NCI-H748 (cell line): ENCODE measurements around the gene SPRING1.
"Not testable (repeated sequence)": the region's sequence is repeated elsewhere in the genome, so short reads cannot be mapped to it uniquely, and the experiment has no call there.

Source experiments
- DNase-seq: peaks from one replicate; lab custom pipeline; 2025; ENCODE audit not compliant: unreplicated experiment; lab: John Stamatoyannopoulos, UW

SPRING1 gene

DNA sequence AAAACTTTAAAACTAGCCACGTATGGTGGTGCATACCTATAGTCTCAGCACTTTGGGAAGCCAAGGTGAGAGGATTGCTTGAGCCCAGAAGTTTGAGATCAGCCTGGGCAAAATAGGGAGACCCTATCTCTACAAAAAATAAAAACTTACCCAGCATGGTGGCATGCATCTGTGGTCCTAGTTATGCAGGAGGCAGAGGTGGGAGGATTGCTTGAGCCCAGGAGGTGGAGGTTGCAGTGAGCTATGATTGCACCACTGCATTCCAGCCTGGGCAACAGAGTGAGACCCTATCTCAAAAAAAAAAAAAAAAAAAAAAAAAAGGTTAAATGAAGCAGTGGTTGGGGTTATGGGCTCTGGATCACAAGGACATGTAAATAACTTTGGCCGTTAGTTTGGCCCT, 4.9 kb upstream of the SPRING1 start:
- not testable (repeated sequence) for DNase-seq

DNA sequence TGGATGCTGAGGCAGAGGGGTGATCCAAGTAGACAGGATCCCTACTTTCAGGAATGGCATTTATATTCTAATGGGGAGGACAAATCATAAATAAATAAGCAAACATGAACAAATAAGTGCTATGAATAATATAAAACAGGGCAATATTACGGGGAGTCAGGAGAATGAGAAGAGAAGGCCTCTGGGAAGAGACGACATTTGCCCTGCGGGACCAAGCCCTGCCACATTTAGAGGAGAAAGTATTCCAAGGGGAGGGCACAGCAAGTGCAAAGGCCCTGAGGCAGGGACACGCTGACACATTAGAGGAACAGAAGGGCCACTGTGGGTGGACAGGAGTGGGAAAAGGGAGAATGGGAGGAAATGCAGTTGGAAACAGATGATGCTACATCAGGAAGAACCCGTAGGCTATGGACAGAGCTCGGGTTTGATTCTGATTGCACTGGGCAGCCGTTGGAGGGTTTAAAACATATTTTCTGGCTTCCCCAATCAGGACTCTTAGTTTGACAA, 1.6 kb upstream of the SPRING1 start:
- no peak for DNase-seq

DNA sequence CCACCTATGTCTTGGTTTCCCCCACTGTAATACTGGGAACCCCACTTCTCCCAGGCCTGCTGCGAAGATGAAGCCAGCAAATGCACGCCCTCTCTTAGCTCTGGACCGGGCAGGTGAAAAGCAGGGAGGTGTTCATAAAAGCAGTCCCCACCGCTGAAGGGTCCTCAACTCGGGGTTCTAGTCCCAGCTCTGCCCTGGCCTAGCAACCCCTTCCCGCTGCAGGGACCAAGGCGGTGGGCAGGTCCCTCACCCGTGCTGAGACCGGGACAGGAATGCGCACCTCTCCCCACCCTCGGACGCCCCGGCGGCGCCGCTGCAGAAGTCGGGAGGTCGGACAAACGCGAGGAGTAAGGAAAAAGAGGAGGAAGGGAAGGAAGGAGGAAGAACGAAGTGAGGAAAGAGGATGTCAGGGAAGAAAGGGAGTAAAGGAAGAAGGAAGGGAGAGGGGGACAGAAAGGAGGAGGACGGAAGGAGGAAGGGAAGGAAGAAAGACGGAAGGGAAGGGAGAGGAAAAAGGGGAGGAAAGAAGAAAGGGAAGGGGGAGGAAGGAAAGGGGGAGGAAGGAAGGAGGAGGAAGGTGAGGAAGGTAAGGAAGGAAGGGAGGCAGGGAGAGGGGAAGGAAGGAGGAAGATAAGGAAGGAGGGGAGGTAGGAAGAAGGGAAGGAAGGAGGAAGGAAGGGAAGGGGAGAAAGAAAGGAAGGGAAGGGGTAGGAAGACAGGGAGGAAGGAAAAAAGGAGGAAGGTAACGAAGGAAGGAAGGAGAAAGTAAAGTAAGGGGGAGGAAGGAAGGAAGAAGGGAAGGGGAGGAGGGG, 701 bp downstream of the SPRING1 start:
- DNase-seq: peak; percentile 19

DNA sequence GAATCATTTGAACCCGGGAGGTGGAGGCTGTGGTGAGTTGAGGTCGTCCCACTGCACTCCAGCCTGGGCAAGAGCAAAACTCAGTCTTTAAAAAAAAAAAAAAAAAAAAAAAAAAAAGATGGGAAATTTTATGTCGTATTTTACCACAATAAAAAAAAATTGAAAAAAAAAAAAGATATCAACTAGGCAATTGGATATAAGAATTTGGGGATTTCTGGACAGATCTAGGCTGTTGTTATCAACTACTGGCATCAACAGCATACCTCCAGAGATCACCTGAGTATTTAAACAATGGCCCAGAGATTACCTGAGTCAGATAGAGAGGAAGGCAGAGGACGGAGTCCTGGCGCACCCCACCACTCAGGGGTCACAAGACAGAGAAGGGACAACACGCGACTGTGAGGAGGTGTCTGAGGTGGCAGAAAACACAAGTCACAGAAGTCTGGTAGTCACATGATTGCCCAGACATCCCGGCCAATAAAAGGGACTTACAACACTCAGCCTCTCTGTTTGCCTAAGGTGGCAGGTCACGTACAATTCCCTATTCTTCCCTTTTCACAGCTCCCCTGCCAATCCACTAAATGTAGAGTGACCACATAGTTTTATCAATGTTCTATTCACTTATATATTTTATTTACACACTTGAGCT, 1.8 kb downstream of the SPRING1 start:
- DNase-seq: peak; percentile 66

DNA sequence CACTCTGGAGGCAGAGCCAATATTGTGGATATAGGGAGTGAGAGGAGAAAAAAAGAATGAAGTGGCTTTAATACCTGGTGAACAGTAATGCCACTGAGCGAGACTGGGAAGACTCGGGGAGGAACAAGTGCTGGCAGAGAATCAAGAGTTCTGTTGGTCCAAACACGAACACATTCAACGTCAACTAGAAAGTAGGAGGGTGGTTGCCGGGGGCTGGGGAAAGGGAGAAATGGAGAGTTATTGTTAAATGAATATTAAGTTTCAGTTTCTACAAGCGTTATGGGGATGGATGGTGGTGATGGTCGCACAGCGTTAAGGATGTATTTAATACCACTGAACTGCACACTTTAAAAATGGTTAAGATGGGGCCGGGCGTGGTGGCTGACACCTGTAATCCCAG, 2.8 kb downstream of the SPRING1 start:
- DNase-seq: no peak

DNA sequence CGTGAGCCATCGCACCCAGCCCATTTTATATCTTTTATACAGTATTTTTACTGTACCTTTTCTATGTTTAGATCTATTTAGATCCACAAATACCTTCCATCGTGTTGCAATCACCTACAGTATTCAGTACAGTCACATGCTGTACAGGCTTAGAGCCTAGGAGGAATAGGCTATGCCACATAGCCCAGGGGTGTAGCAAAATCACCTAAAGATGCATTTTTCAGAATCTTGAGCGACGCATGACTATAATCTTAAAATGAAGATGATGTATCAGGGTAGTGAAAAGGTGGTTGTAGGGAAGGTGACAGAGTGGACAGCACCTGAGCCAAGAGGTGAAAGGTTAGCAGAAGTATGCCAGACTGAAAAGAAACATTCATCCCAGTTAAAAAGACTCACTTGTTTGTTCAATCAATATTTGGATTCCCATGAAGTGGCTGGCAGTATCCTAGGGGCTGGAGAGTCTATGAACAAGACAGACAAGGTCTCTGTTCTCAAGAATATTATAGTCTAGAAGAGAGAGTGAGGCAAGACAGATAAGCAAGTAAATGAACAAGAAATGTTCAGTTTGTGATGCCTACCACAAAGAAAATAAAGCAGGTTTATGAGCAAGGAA, 3.6 kb downstream of the SPRING1 start:
- no peak for DNase-seq

DNA sequence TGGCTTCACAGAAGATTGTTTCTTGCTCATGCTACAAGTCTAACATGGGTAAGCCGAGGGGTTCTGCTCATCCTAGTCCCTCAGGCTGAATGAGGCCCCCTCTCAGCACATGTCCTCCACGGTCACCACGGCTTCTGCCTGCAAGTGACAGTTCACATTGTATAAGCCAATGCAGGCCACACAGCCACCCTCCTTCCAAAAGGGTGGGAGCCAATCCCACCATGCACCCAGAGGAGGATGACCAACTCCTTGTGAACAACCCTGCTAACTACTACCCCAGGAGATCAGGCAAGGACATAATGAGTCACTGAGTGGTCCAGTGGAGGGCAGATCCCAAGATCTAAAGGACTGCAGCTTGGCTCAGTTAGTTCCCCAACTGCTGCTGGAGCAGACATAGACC, 6.1 kb downstream of the SPRING1 start:
- DNase-seq: no peak

DNA sequence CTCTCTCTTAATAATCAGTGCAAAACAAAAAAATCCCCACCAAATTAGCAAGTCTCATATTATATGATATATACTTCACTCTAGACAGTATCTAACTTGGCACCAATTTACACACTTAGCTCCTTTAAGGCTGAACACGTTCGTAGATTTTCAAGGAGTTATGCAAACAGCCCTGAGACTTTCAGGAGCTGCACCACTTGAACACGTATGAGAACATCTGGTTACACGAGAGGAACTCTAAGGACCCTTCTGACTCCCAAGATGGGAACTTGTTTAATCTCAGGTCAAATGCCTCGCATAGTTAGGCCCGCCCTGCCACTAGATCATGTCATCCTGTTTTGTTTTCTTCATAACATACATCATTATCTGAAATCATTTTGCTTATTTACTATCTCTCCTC, 10.0 kb downstream of the SPRING1 start:
- no peak for DNase-seq

DNA sequence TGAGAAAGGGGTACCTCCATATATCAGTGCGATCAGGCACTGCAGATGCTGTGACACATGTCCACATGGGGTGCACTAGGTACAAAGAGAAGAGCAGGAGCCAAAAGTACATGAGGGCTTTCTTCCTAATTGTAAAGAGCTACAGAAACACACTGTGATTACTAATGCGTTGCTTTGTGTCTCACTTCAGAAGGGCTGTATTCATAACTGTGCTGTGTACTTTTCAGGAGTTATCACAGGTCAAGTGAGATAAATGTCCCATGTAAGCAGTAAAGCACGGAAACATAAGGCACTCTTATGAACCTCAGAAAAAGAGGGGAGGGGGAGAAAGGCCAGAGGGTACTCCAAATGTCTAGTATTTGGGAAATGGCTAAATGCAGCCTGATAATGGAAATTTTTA, 10.6 kb downstream of the SPRING1 start:
- DNase-seq: no peak

DNA sequence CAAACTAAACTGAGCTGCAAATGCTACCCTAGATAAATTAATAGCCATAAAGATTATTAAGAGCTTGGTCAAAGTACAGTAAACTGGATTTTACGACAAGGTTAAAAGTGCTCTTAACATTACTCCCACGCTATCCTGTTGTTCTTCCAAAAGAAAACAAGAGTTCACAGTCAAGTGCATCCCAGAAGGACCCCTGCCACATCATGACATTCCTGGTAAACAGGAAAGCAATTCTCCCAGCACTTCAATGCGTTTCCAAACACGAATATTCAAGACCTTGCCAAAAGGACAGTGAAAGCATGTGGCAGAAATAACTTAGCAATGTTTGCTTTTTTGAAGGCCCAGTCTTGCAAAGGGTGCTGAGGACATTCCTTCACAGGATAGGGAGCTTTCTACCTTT, 11.2 kb downstream of the SPRING1 start:
- no peak for DNase-seq

DNA sequence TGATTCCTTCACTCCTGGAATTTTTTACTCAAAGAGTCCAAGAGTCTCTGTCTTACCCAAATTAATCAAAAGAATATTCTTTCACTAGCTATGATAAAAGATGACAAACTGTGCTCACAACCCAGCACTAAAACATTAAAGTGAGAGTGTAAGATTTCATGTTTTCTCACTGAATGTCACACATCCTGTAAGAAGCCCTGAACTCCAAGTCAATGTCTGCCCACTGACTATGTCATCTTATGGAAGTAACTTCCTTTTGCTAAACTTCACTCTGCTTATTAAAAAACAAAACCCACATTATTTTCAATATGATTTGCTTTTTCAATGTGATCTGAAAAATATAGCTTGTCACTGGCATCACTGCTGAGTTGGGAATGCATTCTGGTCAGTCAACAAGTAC, 15.6 kb downstream of the SPRING1 start:
- DNase-seq: no peak

DNA sequence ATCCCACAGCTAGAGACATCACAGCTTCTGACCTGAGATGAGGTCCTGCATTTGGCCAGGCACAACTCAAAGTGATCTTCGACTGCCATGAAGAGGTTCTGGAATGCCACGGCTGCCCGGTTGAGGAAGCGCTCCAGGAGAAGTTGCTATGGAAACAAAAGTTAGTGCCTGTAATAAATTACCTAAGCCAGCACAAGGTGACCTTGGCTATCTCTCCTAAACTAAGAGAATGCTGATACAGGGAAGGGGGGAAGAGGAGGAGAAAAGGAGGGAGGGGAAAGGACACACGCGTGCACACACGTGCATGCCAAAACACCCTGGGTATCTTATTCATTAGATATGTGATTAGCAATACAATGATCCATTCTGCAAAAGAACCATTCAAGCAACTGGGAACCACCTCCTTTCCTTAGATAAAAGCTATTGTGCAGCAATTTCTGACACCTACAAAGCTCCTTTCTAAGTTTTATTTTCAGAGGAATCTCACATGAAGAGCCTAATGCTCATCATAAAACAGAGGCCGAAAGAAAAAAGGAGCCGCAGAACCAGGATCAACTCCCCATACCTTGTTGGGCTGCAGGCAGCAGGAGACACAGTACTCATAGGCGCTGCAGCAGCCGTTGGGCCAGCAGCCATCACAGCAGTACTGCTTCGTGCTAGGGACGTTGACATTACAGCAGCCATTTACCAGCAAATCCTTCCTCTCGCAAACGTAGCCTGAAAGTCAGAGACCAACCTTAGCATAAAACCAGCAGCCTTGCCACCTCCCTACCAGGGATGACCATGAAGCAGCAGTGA, 17.9 kb downstream of the SPRING1 start:
- DNase-seq: no peak

DNA sequence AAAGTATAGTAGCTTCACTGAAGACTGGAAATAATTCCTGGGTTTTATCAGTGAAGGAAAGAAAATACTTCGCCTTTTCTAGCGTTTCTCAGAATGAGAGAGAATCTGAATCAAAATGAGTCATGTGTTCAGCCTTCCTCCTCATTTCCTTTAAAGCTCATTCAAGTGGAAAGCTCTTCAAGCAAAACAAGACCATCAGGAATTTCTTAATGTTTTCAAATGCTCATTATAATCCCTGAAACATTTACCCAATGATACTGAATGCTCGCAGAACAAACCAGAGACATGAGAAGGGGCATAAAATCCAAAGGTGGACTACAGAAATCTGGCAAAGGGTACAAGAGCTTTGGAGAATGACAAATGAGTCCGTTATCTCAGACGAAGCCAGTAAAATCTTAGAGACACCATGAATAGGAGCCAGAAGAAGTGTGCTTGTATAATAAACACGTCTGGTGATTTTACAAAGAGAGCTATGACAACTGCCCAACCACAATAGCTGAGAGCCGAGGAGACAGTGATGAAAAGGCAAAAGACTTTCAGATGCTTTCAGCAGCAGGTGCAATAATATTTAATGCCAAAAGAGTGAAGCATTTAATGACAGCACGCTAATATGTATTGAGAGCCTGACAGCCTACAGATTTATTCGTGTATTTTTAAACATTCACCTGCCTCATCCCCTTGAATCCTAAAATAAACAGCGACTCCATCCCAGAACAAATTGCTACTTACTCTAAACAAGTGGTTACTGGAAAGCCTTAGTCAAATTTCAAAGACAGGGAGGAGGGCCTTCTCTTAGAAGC, 19.0 kb downstream of the SPRING1 start:
- peak; percentile 54 for DNase-seq

DNA sequence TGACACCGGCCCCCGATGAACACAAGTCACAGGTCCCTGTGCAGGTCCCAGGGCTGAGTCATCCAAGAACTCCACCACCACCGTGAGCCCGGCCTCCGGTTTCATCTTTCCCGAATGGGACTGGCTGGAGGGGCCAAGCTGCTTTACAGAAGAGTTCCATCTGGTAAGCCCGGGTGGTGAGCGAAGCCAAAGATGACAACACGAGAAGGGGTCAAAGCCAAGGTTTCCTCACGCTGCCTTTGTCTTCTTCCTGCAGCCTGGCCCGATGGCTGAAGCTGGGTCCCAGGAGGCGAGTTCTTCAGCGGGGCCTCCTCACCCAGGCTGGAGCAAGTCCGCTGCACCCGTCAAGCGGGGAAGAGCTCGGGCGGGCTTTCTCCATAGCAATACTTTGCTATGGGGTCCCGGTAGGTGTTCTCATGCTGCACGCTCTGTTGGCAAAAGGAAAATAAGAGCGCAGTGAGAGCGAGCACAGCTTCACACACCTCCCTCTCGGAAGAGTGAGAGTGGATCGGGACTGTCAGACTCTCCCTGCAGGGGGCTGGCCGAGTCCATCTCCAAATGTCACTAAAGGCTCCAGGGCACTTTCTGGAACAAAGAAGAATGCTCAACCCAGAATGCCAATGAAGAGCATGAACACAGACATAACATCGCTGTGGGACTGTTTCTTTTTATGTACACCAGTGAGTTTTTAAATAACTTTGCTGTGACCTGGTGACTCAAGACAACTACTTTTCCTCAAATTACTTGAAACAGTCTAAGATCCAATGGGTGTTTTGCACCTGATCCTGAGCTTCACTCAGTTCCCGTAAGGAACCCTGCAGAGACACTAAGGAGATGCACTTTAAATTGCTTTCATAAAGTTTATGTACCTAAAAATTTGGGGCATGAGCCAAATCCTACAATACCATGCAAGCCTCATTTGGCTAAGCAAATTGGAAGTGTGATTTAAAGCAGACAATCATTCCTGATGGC, 20.1 kb downstream of the SPRING1 start:
- no peak for DNase-seq

DNA sequence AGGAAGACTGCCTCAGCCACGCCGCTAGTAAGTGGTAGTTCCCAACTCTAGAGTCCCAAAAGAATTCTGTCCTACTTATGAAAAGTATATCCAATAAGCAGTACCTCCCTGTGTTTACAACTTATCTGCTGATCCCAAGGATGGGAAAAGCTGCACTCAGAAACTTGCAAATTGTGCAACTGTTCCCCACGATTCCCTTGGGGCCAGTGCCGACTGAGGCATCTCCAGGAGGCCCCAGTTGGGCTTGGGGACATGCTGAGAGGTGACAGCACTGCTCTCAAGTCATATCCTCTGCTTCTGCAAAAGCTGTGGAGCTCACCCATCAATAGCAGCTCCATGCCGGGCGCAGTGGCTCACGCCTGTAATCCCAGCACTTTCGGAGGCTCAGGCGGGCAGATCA, 23.7 kb downstream of the SPRING1 start:
- DNase-seq: no peak

DNA sequence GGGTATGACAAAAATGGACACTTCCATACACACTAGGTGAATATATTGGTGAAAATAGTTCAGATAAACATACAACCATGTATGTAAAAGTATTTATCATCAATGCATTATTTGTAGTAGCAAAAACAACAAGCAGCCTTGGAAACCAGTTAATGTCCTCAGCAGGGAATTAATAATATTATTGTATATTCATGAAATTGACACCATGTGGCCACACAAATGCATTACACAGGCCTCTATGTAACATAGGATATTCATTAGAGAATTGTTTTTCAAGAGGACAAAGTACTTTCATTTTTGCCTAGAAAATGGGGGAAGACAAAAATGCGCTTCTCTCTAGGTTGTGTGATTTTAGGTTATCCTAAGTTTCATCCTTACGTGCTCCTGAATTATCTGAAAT, 24.3 kb downstream of the SPRING1 start:
- DNase-seq: no peak

DNA sequence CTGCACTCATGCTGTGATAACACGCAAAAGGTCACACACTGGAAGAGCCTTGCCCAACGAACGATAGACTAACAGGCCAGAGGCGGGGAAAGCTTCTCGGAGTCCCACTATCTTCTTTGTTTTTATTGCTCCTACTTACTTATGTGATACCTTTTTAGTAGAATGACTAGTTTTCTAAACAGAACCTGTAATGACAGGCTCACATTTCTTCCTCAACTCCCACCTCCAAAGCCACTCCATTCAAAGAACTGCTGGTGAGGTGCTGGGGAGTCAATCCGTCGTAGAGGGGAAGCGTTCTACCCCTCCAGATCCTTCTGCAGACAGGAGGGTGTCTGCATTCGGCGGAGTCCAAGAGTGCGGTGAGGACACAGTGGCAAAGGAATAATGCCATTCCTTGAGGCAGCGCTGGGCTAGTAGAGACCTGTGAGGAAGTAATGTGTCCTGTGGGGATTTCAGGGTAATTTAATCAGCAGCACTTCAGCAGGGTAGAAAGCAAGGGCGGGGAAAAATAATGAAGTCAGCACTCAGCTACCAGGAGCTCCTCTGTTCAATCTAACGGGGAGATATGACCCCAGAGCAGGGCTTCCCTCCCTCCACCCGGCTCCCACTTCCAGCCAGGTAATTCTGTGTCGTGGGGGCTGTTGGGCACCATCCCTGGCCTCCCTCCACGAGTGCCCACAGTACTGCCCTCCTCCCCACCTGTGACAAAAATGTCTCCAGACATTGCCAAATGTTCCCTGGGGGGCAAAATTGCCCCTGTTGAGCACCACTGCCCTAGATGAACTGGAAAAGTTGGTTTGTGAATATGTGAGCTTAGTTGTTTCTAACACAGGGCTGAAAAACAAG, 25.2 kb downstream of the SPRING1 start:
- DNase-seq: no peak

DNA sequence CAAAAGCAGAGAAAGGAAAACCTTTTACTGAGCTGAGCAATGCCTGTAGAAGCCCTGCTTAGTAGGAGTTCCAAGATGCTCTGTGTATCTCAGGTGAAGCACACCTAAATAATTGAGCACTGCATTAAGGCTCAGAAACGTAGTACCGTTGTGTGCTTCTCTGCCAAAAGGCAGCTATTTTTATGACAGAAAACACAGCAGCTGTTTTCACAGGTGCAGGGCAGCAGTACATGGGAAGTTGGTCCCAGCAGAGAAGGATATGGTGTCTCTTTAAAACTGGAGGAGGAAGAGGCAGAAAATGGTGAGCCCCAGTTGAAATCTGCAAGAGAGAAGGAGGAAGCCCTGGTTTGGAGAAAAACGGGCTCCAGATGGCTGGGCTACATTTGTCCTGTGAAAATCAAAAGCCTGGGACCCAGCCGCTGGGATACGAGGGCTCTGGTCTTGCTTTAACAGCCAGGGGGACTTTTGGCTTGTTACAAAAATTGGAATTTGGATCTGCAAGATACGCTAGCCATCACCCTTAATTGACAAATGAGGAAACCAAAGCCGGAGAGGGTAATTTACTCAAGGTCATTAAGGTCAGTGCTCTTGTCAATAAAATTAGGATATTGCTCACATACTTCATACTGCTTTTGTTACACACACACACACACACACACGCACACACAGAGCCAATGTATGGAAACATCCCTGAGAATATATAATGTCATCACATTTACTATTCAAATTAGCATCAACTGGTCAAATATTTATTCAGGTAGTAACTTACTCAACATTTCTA, 27.3 kb downstream of the SPRING1 start:
- DNase-seq: peak; percentile 6
